HEK293 (cell line): ENCODE results near the gene PPP5C.

ENCODE experiments used
- BCL11B ChIP-seq: fragments of 450-650 bp; formaldehyde crosslinking; IDR thresholded peaks from 2 replicates; pipeline ENCODE4 v1.5.1; 2016; ENCODE audit warnings: low read depth, missing biosample characterization, missing genetic modification characterization
- HIC1 ChIP-seq: fragments of 450-650 bp; formaldehyde crosslinking; IDR thresholded peaks from 2 replicates; pipeline ENCODE4 v1.5.1; 2016; ENCODE audit warnings: missing biosample characterization, missing genetic modification characterization
- KLF1 ChIP-seq: fragments of 450-650 bp; formaldehyde crosslinking; IDR thresholded peaks from 2 replicates; pipeline ENCODE4 v1.5.1; 2016; ENCODE audit warnings: missing biosample characterization, missing genetic modification characterization
- KLF8 ChIP-seq: fragments of 450-650 bp; formaldehyde crosslinking; IDR thresholded peaks from 2 replicates; pipeline ENCODE4 v1.5.1; 2016; ENCODE audit warnings: missing biosample characterization, missing genetic modification characterization
- MYNN ChIP-seq: fragments of 450-650 bp; formaldehyde crosslinking; IDR thresholded peaks from 2 replicates; pipeline ENCODE4 v1.5.1; 2016; ENCODE audit warnings: missing biosample characterization, missing genetic modification characterization, borderline replicate concordance
- SETDB1 ChIP-seq: IDR thresholded peaks from one replicate; pipeline ENCODE4 v1.6.1; 2017; ENCODE audit warnings: mild to moderate bottlenecking, low read length, moderate library complexity, mixed read lengths; ENCODE audit not compliant: insufficient read length
- SP2 ChIP-seq: fragments of 450-650 bp; formaldehyde crosslinking; IDR thresholded peaks from 2 replicates; pipeline ENCODE4 v1.5.1; 2016; ENCODE audit warnings: missing biosample characterization, missing genetic modification characterization
- ZFHX2 ChIP-seq: fragments of 450-650 bp; formaldehyde crosslinking; conservative IDR thresholded peaks from 2 replicates; pipeline ENCODE4 v1.5.1; 2016; ENCODE audit warnings: missing biosample characterization, missing genetic modification characterization
- ZFP3 ChIP-seq: fragments of 450-650 bp; formaldehyde crosslinking; IDR thresholded peaks from 2 replicates; pipeline ENCODE4 v1.5.1; 2016; ENCODE audit warnings: low read depth, missing biosample characterization, missing genetic modification characterization
- ZFP41 ChIP-seq: fragments of 450-650 bp; formaldehyde crosslinking; IDR thresholded peaks from 2 replicates; pipeline ENCODE4 v1.5.1; 2016; ENCODE audit warnings: missing biosample characterization, missing genetic modification characterization, borderline replicate concordance
- ZNF132 ChIP-seq: fragments of 450-650 bp; formaldehyde crosslinking; IDR thresholded peaks from 2 replicates; pipeline ENCODE4 v1.5.1; 2017; ENCODE audit warnings: missing biosample characterization, missing genetic modification characterization, borderline replicate concordance
- ZNF175 ChIP-seq: fragments of 450-650 bp; formaldehyde crosslinking; IDR thresholded peaks from 2 replicates; pipeline ENCODE4 v1.5.1; 2016; ENCODE audit warnings: missing biosample characterization, missing genetic modification characterization
- ZNF2 ChIP-seq: fragments of 450-650 bp; formaldehyde crosslinking; IDR thresholded peaks from 2 replicates; pipeline ENCODE4 v1.5.1; 2016; ENCODE audit warnings: missing biosample characterization, missing genetic modification characterization
- ZNF211 ChIP-seq: fragments of 450-650 bp; formaldehyde crosslinking; IDR thresholded peaks from 2 replicates; pipeline ENCODE4 v1.5.1; 2016; ENCODE audit warnings: low read depth, missing biosample characterization, missing genetic modification characterization
- ZNF48 ChIP-seq: fragments of 450-650 bp; formaldehyde crosslinking; IDR thresholded peaks from 2 replicates; pipeline ENCODE4 v1.5.1; 2016; ENCODE audit warnings: missing biosample characterization, missing genetic modification characterization
- ZNF513 ChIP-seq: fragments of 450-650 bp; IDR thresholded peaks from 2 replicates; pipeline ENCODE4 v1.5.1; 2018; ENCODE audit warnings: missing biosample characterization, missing genetic modification characterization
- ZNF529 ChIP-seq: fragments of 450-650 bp; formaldehyde crosslinking; IDR thresholded peaks from 2 replicates; pipeline ENCODE4 v1.5.1; 2017; ENCODE audit warnings: missing genetic modification characterization, missing biosample characterization; ENCODE audit not compliant: insufficient replicate concordance
- ZNF530 ChIP-seq: fragments of 450-650 bp; formaldehyde crosslinking; IDR thresholded peaks from 2 replicates; pipeline ENCODE4 v1.5.1; 2016; ENCODE audit warnings: low read depth, missing biosample characterization, missing genetic modification characterization
- ZNF561 ChIP-seq: fragments of 450-650 bp; IDR thresholded peaks from 2 replicates; pipeline ENCODE4 v1.5.1; 2018; ENCODE audit warnings: missing biosample characterization, missing genetic modification characterization, borderline replicate concordance
- ZNF571 ChIP-seq: fragments of 450-650 bp; formaldehyde crosslinking; IDR thresholded peaks from 2 replicates; pipeline ENCODE4 v1.5.0; 2017; ENCODE audit warnings: missing biosample characterization, missing genetic modification characterization
- ZNF621 ChIP-seq: fragments of 450-650 bp; formaldehyde crosslinking; IDR thresholded peaks from 2 replicates; pipeline ENCODE4 v1.5.1; 2017; ENCODE audit warnings: missing biosample characterization, missing genetic modification characterization
- ZNF704 ChIP-seq: fragments of 450-650 bp; formaldehyde crosslinking; IDR thresholded peaks from 2 replicates; pipeline ENCODE4 v1.5.1; 2016; ENCODE audit warnings: missing biosample characterization, missing genetic modification characterization
- ZNF747 ChIP-seq: fragments of 450-650 bp; formaldehyde crosslinking; IDR thresholded peaks from 2 replicates; pipeline ENCODE4 v1.5.1; 2016; ENCODE audit warnings: missing biosample characterization, missing genetic modification characterization
- TF ChIP-seq, protein P1 (sequence below): fragments of 450-650 bp; formaldehyde crosslinking; IDR thresholded peaks from 2 replicates; pipeline ENCODE4 v1.5.1; 2017; ENCODE audit warnings: missing biosample characterization, missing genetic modification characterization
- TF ChIP-seq, protein P2 (sequence below): fragments of 450-650 bp; formaldehyde crosslinking; IDR thresholded peaks from 2 replicates; pipeline ENCODE4 v1.5.1; 2016; ENCODE audit warnings: missing biosample characterization, missing genetic modification characterization
- TF ChIP-seq, protein P3 (sequence below): IDR thresholded peaks from 2 replicates; pipeline ENCODE4 v1.6.1; 2011; ENCODE audit warnings: mild to moderate bottlenecking, low read depth, low read length, borderline replicate concordance

The PPP5C gene

DNA sequence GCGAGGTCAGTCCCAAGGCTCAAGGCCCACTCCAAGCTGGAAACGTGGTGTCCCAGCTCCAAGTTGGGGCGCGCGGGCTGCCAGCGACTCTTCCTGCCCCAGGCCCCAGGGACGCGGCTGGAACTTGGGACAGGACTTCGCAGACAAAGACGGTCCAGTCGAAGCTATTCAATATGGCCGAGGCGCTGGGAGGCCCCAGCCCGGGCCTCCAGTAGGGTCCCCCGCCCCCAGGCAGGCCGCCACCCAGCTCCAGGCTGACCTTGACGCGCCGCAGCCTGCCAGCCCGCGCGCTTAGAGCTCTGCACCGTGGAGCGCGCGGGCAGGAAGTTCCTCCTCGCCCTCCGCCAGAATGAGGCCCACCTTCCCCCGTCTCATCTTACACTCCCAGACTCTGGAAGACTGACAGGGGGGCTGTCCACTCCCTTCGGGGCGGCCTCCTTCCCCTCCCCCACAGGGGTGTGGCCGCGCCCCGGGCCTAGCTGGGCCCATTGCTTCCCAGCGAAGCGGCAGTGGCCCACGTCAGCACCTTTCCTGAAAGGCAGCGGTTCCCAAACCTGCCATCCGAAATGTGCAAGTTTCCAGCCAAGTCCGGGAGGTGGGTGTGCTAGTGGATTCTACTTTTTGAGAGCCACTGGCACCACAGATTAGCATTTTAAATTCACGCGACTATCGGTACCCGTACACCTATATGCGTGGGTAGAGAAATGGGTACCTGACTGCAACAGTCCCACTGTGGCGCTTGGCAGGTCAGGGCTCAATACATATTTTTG lies 66.6 kb downstream of the PPP5C start, which contains the start of gene CCDC8 (continued):
- TF ChIP-seq ZNF48 (tag by site-specific recombination) (no peak), ZNF529 (tag by site-specific recombination) (no peak), KLF8 (tag by site-specific recombination) (peak; percentile 96), ZNF132 (tag by site-specific recombination) (no peak), BCL11B (peak; percentile 56; the same call in 1 of the 2 replicates), ZNF571 (tag by site-specific recombination) (no peak), ZNF747 (tag by site-specific recombination) (no peak), ZNF175 (tag by site-specific recombination) (no peak), ZNF513 (tag by site-specific recombination) (no peak), ZFHX2 (tag by site-specific recombination) (peak; percentile 69), ZNF530 (tag by site-specific recombination) (no peak), ZFP41 (tag by site-specific recombination) (no peak), ZNF561 (tag by site-specific recombination) (peak; percentile 89; the same call in 1 of the 2 replicates), ZNF2 (tag by site-specific recombination) (0 out of 2 replicates have a peak, but pooled peaks have one; percentile 25), SP2 (tag by site-specific recombination) (peak; percentile 94), ZNF211 (tag by site-specific recombination) (no peak), ZNF704 (tag by site-specific recombination) (no peak), ZFP3 (tag by site-specific recombination) (no peak), SETDB1 (no peak), ZNF621 (tag by site-specific recombination) (no peak), MYNN (no peak), HIC1 (peak; percentile 80), KLF1 (tag by site-specific recombination) (peak; percentile 96)
- TF ChIP-seq, protein P1, sequence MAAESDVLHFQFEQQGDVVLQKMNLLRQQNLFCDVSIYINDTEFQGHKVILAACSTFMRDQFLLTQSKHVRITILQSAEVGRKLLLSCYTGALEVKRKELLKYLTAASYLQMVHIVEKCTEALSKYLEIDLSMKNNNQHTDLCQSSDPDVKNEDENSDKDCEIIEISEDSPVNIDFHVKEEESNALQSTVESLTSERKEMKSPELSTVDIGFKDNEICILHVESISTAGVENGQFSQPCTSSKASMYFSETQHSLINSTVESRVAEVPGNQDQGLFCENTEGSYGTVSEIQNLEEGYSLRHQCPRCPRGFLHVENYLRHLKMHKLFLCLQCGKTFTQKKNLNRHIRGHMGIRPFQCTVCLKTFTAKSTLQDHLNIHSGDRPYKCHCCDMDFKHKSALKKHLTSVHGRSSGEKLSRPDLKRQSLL, result peak; percentile 6; the same call in 1 of the 2 replicates
- TF ChIP-seq, protein P2, sequence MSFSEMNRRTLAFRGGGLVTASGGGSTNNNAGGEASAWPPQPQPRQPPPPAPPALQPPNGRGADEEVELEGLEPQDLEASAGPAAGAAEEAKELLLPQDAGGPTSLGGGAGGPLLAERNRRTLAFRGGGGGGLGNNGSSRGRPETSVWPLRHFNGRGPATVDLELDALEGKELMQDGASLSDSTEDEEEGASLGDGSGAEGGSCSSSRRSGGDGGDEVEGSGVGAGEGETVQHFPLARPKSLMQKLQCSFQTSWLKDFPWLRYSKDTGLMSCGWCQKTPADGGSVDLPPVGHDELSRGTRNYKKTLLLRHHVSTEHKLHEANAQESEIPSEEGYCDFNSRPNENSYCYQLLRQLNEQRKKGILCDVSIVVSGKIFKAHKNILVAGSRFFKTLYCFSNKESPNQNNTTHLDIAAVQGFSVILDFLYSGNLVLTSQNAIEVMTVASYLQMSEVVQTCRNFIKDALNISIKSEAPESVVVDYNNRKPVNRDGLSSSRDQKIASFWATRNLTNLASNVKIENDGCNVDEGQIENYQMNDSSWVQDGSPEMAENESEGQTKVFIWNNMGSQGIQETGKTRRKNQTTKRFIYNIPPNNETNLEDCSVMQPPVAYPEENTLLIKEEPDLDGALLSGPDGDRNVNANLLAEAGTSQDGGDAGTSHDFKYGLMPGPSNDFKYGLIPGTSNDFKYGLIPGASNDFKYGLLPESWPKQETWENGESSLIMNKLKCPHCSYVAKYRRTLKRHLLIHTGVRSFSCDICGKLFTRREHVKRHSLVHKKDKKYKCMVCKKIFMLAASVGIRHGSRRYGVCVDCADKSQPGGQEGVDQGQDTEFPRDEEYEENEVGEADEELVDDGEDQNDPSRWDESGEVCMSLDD (tag by site-specific recombination), result peak; percentile 88
- TF ChIP-seq, protein P3, sequence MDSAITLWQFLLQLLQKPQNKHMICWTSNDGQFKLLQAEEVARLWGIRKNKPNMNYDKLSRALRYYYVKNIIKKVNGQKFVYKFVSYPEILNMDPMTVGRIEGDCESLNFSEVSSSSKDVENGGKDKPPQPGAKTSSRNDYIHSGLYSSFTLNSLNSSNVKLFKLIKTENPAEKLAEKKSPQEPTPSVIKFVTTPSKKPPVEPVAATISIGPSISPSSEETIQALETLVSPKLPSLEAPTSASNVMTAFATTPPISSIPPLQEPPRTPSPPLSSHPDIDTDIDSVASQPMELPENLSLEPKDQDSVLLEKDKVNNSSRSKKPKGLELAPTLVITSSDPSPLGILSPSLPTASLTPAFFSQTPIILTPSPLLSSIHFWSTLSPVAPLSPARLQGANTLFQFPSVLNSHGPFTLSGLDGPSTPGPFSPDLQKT, result no peak
